T-helper 1 cell treated with Interleukin-12 subunit alpha and Interleukin-12 subunit beta and Interleukin-4 antibody, amounts not matched to agents 30 ng/mL and 1 ng/mL, for 36 hours (primary cell): ENCODE results near the gene NUP50. TPM values are rescaled to one million over a fixed set of nuclear protein-coding genes. Genes with fewer than 3 reads are reported as not detected.

Source experiments
- intact Hi-C: fragments of 100-400 bp; cut with micrococcal nuclease; formaldehyde crosslinking; loops from one replicate; pipeline ENCODE4 v1.15.1; 2024
- total RNA-seq: library from RNA; stranded (reverse); gene quantifications from 2 replicates; pipeline ENCODE4 v1.2.3, GENCODE V29; 2022

Gene NUP50, protein sequence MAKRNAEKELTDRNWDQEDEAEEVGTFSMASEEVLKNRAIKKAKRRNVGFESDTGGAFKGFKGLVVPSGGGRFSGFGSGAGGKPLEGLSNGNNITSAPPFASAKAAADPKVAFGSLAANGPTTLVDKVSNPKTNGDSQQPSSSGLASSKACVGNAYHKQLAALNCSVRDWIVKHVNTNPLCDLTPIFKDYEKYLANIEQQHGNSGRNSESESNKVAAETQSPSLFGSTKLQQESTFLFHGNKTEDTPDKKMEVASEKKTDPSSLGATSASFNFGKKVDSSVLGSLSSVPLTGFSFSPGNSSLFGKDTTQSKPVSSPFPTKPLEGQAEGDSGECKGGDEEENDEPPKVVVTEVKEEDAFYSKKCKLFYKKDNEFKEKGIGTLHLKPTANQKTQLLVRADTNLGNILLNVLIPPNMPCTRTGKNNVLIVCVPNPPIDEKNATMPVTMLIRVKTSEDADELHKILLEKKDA
- 146 and 164 TPM in 2 replicates for total RNA-seq

DNA sequence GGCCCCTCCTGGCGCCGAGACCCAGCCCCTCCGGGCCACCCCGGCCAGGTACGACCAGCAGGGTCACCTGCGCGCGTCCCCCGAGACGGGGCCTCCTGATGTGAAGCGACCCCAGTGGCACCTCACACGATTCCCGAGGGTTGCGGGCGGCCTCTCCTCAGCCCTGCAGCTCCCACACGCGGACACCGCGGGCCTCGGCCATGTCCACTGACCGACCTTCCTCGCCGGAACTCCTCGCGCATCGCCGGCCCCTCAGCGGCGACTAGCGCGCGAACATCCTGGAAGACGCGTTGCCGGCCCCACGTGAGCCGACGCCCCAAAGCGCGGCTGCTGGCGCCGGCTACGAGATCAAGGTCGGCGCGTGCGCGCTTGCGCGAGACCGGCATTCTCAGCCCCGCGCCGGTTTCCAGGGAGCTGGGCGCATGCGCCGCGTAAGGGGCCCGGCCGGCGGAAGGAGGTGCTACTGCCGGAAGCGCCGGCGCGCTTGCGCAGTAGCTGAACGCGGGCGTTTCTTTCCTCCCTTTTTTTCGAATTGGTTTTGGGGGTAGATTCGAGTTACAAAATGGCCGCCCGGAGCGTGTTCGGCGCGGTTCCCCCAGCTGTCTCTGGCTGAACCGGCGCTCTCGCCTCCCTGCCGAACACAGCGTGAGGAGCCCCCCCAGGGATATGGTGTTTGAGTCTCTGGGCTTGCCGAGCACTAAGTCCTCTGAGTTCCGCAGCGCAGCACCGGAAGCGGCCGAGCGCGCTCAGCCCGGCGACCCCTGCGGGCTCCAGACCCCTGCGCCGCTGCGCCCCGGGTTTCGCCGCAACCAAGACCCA, at the start of gene NUP50:
Gene NUP50 (plus strand): TSS at position 475 of the 819 bp plus-strand sequence. CDS start 4,253 bp downstream, outside the sequence.
- intact Hi-C loops: loop anchor here (1.0 to 10.0 kb wide), 4 partner anchors 77 to 872 kb away; partner anchors contain the start of genes KIAA0930 and PRR5

- intact Hi-C loops: no loop called here
Measured at GRCh38 chr22:45120440-45120839, 43.3 kb upstream of the NUP50 start.

DNA sequence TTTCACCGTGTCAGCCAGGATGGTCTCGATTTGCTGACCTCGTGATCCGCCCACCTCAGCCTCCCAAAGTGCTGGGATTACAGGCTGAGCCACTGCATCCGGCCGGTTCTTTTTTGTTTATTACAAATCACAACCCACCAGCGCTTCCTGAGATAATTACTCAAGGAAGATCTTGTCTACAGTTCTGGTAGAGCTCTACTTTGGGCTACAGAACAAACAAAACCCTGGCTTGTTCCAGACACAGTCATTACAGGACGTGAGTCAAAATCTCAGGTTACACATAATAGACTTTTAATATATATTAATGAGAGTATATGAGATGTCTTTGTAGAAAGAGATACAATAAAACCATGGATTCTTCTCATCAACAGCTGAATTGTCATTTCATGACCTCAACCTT, 42.8 kb upstream of the NUP50 start:
- intact Hi-C loops: no loop called here

DNA sequence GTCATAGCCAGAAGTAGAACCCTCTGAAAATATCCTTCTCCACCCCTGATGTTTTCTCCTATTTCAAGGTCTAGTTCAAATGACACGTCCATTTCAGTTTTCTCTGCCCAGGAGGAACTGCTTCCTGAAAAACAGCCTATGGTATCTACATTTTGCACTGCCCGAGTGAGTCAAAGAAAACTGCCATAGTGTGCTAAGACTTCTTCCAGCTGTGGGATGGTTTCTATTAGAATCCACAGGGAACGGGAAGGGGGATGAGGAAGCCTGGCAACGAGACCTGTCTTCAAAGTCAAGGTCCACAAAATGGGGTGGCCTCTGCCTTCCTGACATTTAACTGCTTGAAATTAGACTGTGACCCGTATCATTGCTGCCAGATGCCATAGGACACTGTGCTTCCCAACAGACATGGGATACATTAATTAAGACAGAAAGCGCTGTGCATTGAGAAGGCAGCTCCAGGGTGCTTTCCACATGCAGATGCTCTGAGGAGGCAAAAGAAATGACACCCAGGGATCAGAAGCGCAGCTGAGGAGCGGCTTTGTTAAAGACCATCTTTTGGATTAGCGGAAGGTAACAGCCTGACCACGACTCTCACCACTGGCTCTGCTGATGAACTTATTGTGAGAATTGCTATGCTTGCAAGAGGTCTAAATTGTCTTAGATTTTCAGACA, 39.4 kb upstream of the NUP50 start:
- intact Hi-C loops: no loop called here

DNA sequence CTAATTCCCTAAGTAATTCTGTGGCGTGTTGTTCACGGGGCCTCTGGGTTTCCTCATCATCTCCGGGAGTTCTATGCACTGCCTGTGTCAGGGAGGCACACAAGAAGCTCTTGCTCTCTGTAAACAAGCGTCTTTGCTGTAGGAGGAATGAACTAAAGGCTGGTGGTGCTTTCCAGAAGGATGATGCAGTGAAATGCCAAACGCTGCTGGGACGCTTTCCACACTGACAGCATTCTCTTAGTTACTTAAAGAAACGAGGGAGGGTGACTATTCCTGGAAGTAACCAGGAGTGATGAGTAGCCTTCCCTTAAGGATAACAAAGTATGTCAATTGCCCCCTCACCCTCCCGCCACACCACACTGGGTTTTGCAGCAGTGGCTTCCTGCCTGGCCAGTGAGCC, 38.5 kb upstream of the NUP50 start:
- intact Hi-C loops: no loop called here

- intact Hi-C loops: no loop called here
Measured at GRCh38 chr22:45127866-45128265, 35.9 kb upstream of the NUP50 start.

DNA sequence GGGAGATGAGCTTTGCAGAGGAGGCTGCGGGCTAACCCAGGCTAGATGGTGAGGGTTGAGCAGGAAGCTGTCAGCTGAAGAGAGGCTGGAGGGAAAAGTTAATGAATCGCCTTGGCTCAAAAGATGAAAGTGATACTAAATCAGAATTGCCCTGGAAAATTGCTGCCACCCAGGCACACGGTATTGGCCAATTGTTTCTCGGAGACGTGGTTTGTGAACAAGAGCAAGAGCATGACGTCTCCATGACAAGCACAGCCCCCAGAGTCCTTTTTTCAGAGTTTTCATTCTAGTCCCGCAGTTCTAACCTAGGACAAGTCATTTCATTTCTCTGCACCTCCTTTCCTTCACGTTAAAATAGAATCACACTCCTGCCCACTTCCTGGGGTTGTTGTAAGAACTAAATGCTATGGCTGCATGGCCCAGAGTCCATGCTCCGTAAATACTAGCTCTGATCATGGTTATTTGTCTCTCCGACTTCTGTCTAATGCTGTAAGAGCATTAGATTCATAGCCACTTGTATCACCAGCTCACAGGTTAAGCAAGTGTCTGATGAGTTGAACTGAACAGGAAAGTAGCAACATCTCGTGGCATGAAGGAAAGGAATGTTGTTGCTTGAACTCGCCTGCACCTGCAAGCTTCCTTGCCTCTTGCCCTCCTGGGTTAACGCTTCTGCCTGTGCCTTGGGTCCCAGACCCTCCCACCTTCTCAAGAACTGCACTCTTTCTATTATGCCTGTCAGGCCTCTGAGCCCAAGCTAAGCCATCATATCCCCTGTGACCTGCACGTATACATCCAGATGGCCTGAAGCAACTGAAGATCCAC, 33.8 kb upstream of the NUP50 start:
- intact Hi-C loops: no loop called here

- intact Hi-C loops: no loop called here
Measured at GRCh38 chr22:45130891-45131290, 32.8 kb upstream of the NUP50 start.

DNA sequence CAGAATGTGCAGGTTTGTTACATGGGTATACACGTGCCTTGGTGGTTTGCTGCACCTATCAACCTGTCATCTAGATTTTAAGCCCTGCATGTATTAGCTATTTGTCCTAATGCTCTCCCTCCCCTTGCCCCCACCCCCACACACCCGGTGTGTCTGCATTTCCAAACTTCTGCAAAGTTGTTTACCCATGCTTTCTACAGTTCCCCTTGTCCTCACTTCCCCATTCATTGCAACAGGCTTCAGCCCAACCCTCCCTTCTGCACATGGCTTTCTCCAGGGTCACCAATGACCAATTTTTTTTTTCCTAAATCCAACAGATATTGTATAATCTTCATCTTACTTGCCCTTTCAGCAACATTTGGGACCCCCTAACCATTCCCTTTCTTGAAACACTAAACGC, 32.0 kb upstream of the NUP50 start:
- intact Hi-C loops: no loop called here

- intact Hi-C loops: no loop called here
Measured at GRCh38 chr22:45134313-45134712, 29.4 kb upstream of the NUP50 start.

GRCh38 chr22:45136594-45136993, 27.1 kb upstream of the NUP50 start:
- intact Hi-C loops: no loop called here

DNA sequence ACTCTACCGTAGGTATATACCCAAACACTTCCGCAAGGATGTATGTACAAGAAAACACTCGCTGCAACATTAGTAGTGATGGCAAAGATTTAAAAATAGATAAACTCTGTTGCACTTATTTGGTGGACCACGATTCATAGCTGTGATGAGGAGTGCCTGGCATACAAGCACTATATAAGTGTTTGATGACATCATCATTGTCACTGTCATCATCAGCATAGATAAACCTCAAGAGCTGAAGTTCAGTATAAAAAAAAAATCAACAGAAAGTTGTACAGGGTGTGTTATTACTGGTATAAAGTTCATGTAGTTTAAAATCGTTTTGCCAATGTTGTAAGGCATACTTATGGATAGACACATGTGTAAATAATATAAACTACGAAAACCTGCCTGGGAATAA, 24.0 kb upstream of the NUP50 start:
- intact Hi-C loops: no loop called here

DNA sequence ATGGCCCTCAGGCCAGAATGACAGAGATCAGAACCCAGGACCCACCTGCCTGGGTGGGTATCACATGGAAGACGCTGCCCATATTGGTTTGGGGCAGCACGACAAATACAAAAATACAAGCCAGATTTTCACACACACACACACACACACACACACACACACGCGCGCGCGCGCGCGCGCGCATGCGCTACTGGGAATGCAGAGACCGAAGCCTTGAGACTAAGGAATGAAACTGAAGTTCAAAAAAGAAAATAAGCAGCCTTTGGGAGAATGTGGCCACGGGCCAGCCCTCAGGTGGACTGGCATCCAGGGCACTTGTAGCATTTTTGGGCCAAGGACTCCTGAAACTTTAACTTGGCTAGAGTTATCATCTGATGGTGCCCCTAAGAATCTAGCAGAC, 21.3 kb upstream of the NUP50 start:
- intact Hi-C loops: no loop called here

DNA sequence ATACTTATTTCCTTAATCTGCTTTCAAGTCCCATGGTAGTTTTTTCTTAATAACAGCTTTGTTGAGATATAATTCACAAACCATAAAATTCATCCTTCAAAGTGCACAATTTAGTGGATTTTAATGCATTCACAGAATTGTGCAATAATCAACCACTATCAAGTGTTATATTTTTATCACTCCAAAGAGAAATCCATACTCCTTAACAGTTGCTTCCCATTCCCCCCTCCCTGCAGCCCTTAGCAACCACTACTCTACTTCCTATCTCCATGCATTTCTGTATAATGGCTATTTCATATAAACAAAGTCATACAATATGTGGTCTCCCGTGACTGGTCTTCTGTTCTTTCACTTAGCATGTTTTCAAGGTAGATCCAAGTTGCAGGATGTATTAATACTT, 18.8 kb upstream of the NUP50 start:
- intact Hi-C loops: no loop called here

DNA sequence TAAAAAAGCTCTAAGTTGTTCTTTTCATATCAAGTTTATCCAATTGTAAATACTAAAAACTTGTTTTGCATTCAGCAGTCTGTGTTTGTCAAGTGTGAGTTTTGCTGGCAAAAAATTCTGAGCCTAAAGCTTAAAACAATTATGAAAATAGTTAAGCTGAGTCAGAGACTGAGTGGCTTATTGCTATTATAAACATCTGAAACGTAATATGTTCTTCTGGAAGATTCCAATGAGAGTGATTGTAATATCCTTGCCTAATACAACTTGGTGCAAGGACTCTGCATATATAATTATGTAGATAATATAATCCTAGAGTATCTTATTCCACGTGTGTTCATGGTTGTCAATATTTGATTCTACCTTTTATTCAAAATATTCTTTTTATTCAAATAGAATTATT, 14.1 kb upstream of the NUP50 start:
- intact Hi-C loops: no loop called here

GRCh38 chr22:45150139-45150538, 13.6 kb upstream of the NUP50 start:
- intact Hi-C loops: no loop called here

DNA sequence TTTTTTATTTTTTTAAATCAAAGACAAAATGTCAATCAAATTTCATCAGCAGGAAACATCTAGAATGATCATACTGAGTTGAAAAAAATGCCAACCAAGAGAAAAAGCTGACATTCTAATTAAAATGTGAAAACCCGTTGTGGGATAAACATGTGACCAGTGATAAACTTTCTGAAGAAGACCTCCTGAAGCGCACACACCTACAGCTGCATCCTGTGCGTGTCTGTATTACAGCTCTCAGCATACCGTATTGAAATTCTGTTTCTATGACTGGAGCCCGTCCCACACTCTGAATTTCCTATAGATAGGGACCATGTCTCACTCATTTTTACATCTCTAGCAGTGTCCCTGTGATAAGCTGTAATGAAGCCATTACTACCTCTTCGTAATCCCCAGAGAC, 12.2 kb upstream of the NUP50 start:
- intact Hi-C loops: no loop called here

DNA sequence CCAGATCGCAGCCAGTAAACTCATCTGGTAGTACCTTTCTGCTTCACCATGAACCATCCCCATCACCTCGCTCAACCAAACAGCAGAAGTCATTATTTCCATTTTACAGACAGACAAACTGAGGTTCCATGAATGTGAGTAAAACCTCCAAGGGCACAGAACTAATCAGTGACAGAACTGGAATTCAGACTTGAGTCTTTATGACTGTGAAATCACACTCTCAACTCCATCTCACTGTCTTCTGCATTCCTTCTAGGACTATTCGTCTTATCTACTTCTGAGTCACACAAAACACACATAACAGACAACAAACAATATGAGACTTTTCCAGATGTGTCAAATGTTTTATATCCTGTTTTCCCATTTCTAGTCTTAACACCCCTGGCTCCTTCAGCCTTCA, 9.3 kb upstream of the NUP50 start:
- intact Hi-C loops: no loop called here

GRCh38 chr22:45155050-45155840, 8.5 kb upstream of the NUP50 start:
- intact Hi-C loops: no loop called here

DNA sequence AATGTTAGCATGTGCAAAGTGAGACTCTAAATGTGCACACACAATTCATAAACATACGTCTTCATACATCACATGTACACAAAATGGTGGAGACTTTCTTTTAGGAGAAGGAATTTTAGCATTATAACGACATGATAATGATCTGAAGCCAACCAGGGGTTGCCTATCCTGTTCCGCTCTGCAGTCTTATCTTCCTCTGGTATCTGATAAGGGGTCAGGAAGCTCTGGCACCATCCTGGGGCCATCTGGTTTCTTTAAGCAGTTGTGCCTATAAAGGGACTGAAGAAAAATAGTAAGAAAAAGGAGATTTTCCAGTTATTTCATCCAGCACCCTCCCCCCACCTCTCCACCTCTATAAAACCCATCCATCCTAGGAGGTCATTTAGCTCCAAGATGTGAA, 5.8 kb upstream of the NUP50 start:
- intact Hi-C loops: no loop called here
